ENCODE measurements around the gene RIOX2.

GRCh38 chr3:97896547-97896946 lies 75.7 kb downstream of the RIOX2 start:
- TF ChIP-seq EZH2 (IDR thresholded peaks at IDR 0.05; ENCODE audit: low read length, missing control alignments) = no peak
- TF ChIP-seq CTCF (conservative IDR thresholded peaks at IDR 0.05 in 1 of 2, IDR thresholded peaks at IDR 0.05 in 1 of 2; ENCODE audit: low read depth in 1 of 2, low read length in 2 of 2) = no peak

All from fibroblast of lung (primary cell).